K562 (cell line): Measurements from ENCODE around the gene REG4. TPM values are rescaled to one million over a fixed set of nuclear protein-coding genes. Genes with fewer than 3 reads are reported as not detected.
"Not testable (repeated sequence)": the region's sequence is repeated elsewhere in the genome, so short reads cannot be mapped to it uniquely, and the experiment has no call there.

ENCODE experiments used
- ATAC-seq: fragments of 200-7000 bp; cut with Tn5 transposase; 3 replicates; pipeline ENCODE4 v1.9.1; 2020; ENCODE audit warnings: moderate library complexity
- BruUV-seq: library from RNA; stranded (reverse); fragments of 400-500 nt; replicated peaks from 2 replicates; lab custom pipeline; 2021; lab: Mats Ljungman, UMichigan
- CTCF ChIA-PET: fragments of 300-600 bp; formaldehyde crosslinking; extraction: SDS; loops from one replicate; lab custom pipeline; 2021; ENCODE audit warnings: low intra/inter-chr PET ratio; lab: Yijun Ruan, JAX
- POLR2A ChIA-PET: fragments of 300-600, 350-650 bp; sonication (Branson Sonifier 250); formaldehyde crosslinking; extraction: SDS; loops from one replicate; lab custom pipeline; 2021; ENCODE audit warnings: antibody characterized with exemption, inconsistent platforms; lab: Yijun Ruan, JAX
- DNase-seq, 4 experiments: peaks; one replicate each; pipeline versions ENCODE4 v3.0.0 to v3.0.0-alpha.2; 2011 to 2018; ENCODE audit warnings: low spot score in 3 of 4, mixed read lengths in 3 of 4; ENCODE audit errors: extremely low read depth in 1 of 4
- FAIRE-seq: peaks from 2 replicates; lab custom pipeline; 2011; peaks lifted over from hg19 to GRCh38; lab: Jason Lieb, UNC
- H2AFZ ChIP-seq: 2 replicates; pipeline ENCODE4 v1.6.0; 2011; ENCODE audit warnings: low read depth, low read length, control low read depth, inconsistent platforms
- H3K27ac ChIP-seq: fragments of 200-600 bp; 3 replicates; pipeline ENCODE4 v1.8.0; 2011; ENCODE audit warnings: low read depth, mild to moderate bottlenecking, control low read depth, inconsistent platforms, low read length, moderate library complexity, mixed read lengths; ENCODE audit errors: extremely low read depth
- H3K27me3 ChIP-seq, 2 experiments: fragments of 300-600 bp in 1 of 2; 2 replicates in 1 of 2; 3 replicates in 1 of 2; pipeline versions ENCODE4 v1.6.0 to v1.8.0; 2011; ENCODE audit warnings: inconsistent platforms in 2 of 2, low read length in 2 of 2, mild to moderate bottlenecking in 1 of 2, mixed read lengths in 1 of 2, moderate library complexity in 1 of 2; ENCODE audit not compliant: control insufficient read depth in 2 of 2, insufficient read depth in 2 of 2
- H3K36me3 ChIP-seq: fragments of 300-600 bp; 3 replicates; pipeline ENCODE4 v1.8.0; 2011; ENCODE audit warnings: mild to moderate bottlenecking, low read length, inconsistent platforms; ENCODE audit not compliant: control insufficient read depth, insufficient read depth
- H3K4me1 ChIP-seq, 2 experiments: fragments of 200-600 bp in 1 of 2; replicated peaks in 1 of 2; 2 replicates in 1 of 2; 3 replicates in 1 of 2; pipeline versions ENCODE4 v1.5.1 to v1.8.0; 2011; ENCODE audit warnings: inconsistent platforms in 2 of 2, low read length in 2 of 2, mild to moderate bottlenecking in 1 of 2, mixed read lengths in 1 of 2, moderate library complexity in 1 of 2; ENCODE audit not compliant: control insufficient read depth in 2 of 2, insufficient read depth in 2 of 2
- H3K4me2 ChIP-seq: 2 replicates; pipeline ENCODE4 v1.6.1; 2011; ENCODE audit warnings: low read length, control low read depth, inconsistent platforms, mixed read lengths; ENCODE audit not compliant: insufficient read depth
- H3K4me3 ChIP-seq: fragments of 200-600 bp; sonication (generic), shearing (Covaris generic); 2 replicates; pipeline ENCODE4 v1.5.1; 2016; ENCODE audit warnings: control low read depth, inconsistent platforms
- H3K79me2 ChIP-seq: fragments of 200-600 bp; 3 replicates; pipeline ENCODE4 v1.8.0; 2011; ENCODE audit warnings: low read length, inconsistent platforms; ENCODE audit not compliant: control insufficient read depth, insufficient read depth
- H3K9ac ChIP-seq, 2 experiments: 2 replicates each; pipeline versions ENCODE4 v1.6.0 to v1.6.1; 2011; ENCODE audit warnings: low read depth in 2 of 2, low read length in 2 of 2, control low read depth in 1 of 2, inconsistent platforms in 1 of 2, mild to moderate bottlenecking in 1 of 2, mixed read lengths in 1 of 2; ENCODE audit not compliant: insufficient read depth in 1 of 2
- H3K9me1 ChIP-seq: one replicate; pipeline ENCODE4 v1.6.0; 2011; ENCODE audit warnings: inconsistent platforms, mild to moderate bottlenecking, low read length, moderate library complexity; ENCODE audit not compliant: control insufficient read depth, insufficient read depth
- H3K9me3 ChIP-seq: replicated peaks from 2 replicates; pipeline ENCODE4 v1.5.1; 2011; ENCODE audit warnings: low read depth, low read length, inconsistent platforms; ENCODE audit not compliant: control insufficient read depth, insufficient read depth
- H4K20me1 ChIP-seq: replicated peaks from 2 replicates; pipeline ENCODE4 v1.6.1; 2011; ENCODE audit warnings: low read length, inconsistent platforms, mixed read lengths; ENCODE audit not compliant: control insufficient read depth, insufficient read depth
- FOXJ2 ChIP-seq: fragments of 200-800 bp; sonication (Bioruptor generic); IDR thresholded peaks from 2 replicates; pipeline ENCODE4 v1.6.1; 2016; ENCODE audit warnings: missing genetic modification characterization, missing compliant biosample characterization
- NFIC ChIP-seq: fragments of 450-650 bp; IDR thresholded peaks from 2 replicates; pipeline ENCODE4 v1.6.1; 2017; ENCODE audit warnings: mild to moderate bottlenecking, inconsistent platforms
- NFIX ChIP-seq: fragments of 250-450 bp; sonication (Bioruptor Pico); IDR thresholded peaks from 2 replicates; pipeline ENCODE4 v1.4.0; 2020; ENCODE audit warnings: low read depth, mild to moderate bottlenecking, moderate library complexity
- ZBTB17 ChIP-seq: fragments of 450-650 bp; formaldehyde crosslinking; IDR thresholded peaks from 2 replicates; pipeline ENCODE4 v1.4.0; 2020; ENCODE audit warnings: mild to moderate bottlenecking
- ZNF766 ChIP-seq: fragments of 200-800 bp; sonication (Bioruptor generic); conservative IDR thresholded peaks from 2 replicates; pipeline ENCODE4 v1.6.1; 2016; ENCODE audit warnings: missing genetic modification characterization, missing compliant biosample characterization
- WGBS: fragments of 100-300 bp; shearing (Covaris generic); methylation state at CpG from one replicate; pipeline ENCODE4 v1.1.6; 2016; ENCODE audit warnings: low coverage, mixed read lengths; ENCODE audit not compliant: insufficient coverage; ENCODE audit errors: missing lambda C conversion rate; 5-methylcytosine and 5-hydroxymethylcytosine counted together
- in situ Hi-C: fragments of 300-500 bp; cut with MboI; formaldehyde crosslinking; loops from 4 replicates; pipeline ENCODE4 v1.15.0; 2018; ENCODE audit warnings: inconsistent platforms, mixed read lengths
- intact Hi-C: fragments of 100-400 bp; cut with micrococcal nuclease; formaldehyde crosslinking; loops from 2 replicates; pipeline ENCODE4 v1.14.2; 2022
- polyA plus RNA-seq, 8 experiments: library from polyadenylated mRNA; depleted of rRNA in 4 of 8; stranded (reverse) in 5 of 8; unstranded in 3 of 8; fragments of >200 nt; fragmentation: Nextera tagmentation in 2 of 8; fragmentation: Illumina TruSeq in 1 of 8; extraction: Ambion mirVana in 2 of 8; extraction: Trizol in 1 of 8; gene quantifications; 2 replicates each; pipeline versions ENCODE4 v1.2.1 to v1.2.3, GENCODE V29; 2011 to 2014; ENCODE audit warnings: inconsistent platforms in 1 of 8, missing spikeins in 1 of 8
- total RNA-seq, 7 experiments: library from RNA; depleted of rRNA in 6 of 7; stranded (reverse); fragments of >200 nt in 6 of 7; fragmentation: Illumina TruSeq in 2 of 7; extraction: Trizol in 2 of 7; gene quantifications; 2 replicates each; pipeline versions ENCODE4 v1.2.1 to v1.2.3, GENCODE V29; 2011 to 2021; ENCODE audit warnings: low replicate concordance in 1 of 7
- TF ChIP-seq, protein P1 (sequence below): fragments of 450-650 bp; IDR thresholded peaks from 2 replicates; pipeline ENCODE4 v1.6.1; 2016; ENCODE audit warnings: missing biosample characterization, missing genetic modification characterization
- TF ChIP-seq, protein P2 (sequence below): fragments of 450-650 bp; IDR thresholded peaks from 2 replicates; pipeline ENCODE4 v1.6.1; 2016

REG4 gene
- total and polyA plus RNA-seq, 9 of the 15 experiments (the other 6 are each of a cell fraction or from before 2014, with no cell fraction given) = not detected

DNA sequence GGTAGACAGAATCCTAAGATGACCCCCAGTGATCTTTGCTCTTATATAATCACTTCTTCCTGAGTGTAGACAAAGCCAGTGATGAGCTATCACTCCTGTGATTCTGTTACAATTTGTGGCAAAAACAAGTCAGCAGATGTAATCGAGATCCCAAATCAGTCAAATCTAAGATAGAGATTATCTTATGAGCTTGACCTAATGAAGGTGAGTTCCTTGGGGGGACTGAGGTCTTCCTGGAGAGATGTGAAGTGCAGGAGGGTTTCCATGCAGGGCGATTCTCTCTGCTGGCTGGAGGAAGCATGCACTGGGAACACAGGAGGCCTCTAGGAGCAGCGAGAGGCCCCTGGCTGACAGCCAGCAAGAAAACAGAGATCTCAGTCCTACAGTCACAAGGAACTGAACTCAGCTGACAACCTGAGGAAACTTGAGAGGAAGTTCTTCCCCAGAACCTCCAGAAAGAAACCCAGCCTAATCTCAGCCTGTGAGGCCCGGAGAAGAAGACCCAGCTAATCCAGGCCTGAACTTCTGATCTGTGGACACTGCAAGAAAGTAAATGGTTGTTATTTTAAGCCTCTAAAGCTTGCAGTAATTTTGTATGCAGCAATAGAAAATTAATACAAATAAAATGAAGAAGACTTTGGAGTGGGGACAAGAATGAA is 47.4 kb upstream of the REG4 start:
- Histone ChIP-seq H3K9ac (peak overlapping the region in 1 of 2 experiments; percentile 18; a peak in 2 of 4 replicates), H3K4me1 (peaks cover 0 to 26% of the 10 kb centered on the region in 2 experiments; a peak in 4 of 5 replicates), H3K27ac (peak overlapping the region; percentile 82), H2AFZ (peak overlapping the region; percentile 88), H3K4me2 (peak overlapping the region; percentile 63)
- intact Hi-C loops, H3K9me1 ChIP-seq, H3K79me2 ChIP-seq, in situ Hi-C loops, H3K4me3 ChIP-seq, CTCF ChIA-PET, FAIRE-seq, BruUV-seq, H3K36me3 ChIP-seq, H3K27me3 ChIP-seq, ATAC-seq, H4K20me1 ChIP-seq, H3K9me3 ChIP-seq: not testable (repeated sequence)
- POLR2A ChIA-PET = interaction anchor here (0.7 to 1.5 kb wide), 3 partner anchors 7 to 10 kb away, joined by 3 to 5 read pairs (median 3); no protein-coding TSS in a partner anchor
- DNase-seq = peak in 2 of 4 experiments; percentile 26 to 37
- TF ChIP-seq ZNF766 (CRISPR knock-in tag) (0 out of 2 replicates have a peak, but pooled peaks have one; percentile 64), ZBTB17 (peak; percentile 68; the same call in 1 of the 2 replicates), NFIC (peak; percentile 89), FOXJ2 (tag) (0 out of 2 replicates have a peak, but pooled peaks have one; percentile 27), NFIX (CRISPR knock-in tag) (0 out of 2 replicates have a peak, but pooled peaks have one; percentile 23)
- TF ChIP-seq, protein P1, sequence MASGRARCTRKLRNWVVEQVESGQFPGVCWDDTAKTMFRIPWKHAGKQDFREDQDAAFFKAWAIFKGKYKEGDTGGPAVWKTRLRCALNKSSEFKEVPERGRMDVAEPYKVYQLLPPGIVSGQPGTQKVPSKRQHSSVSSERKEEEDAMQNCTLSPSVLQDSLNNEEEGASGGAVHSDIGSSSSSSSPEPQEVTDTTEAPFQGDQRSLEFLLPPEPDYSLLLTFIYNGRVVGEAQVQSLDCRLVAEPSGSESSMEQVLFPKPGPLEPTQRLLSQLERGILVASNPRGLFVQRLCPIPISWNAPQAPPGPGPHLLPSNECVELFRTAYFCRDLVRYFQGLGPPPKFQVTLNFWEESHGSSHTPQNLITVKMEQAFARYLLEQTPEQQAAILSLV (tag) = 0 out of 2 replicates have a peak, but pooled peaks have one; percentile 8
- TF ChIP-seq, protein P2, sequence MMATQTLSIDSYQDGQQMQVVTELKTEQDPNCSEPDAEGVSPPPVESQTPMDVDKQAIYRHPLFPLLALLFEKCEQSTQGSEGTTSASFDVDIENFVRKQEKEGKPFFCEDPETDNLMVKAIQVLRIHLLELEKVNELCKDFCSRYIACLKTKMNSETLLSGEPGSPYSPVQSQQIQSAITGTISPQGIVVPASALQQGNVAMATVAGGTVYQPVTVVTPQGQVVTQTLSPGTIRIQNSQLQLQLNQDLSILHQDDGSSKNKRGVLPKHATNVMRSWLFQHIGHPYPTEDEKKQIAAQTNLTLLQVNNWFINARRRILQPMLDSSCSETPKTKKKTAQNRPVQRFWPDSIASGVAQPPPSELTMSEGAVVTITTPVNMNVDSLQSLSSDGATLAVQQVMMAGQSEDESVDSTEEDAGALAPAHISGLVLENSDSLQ = peak; percentile 19; the same call in 1 of the 2 replicates
- 21% methylated on average over 4 of the region's 4 CpGs for WGBS
